ENCODE data around the gene ASIC2. TPM values are rescaled to one million over a fixed set of nuclear protein-coding genes. Genes with fewer than 3 reads are reported as not detected.

The ASIC2 gene
- total RNA-seq, 1 experiment from 2014 or later = not detected

- Histone ChIP-seq H3K9me3 (no peaks in the 10 kb centered on the region), H3K36me3 (ENCODE audit: control insufficient read depth, insufficient read depth, low read length) (no peaks in the 10 kb centered on the region), H3K27me3 (replicated peaks; ENCODE audit: control insufficient read depth, insufficient read depth, low read length) (peaks cover 2% of the 10 kb centered on the region; the same call in 1 of the 2 replicates), H3K4me3 (ENCODE audit: low read depth, low read length) (no peak overlapping the region), H3K4me1 (no peaks in the 10 kb centered on the region)
- peak in 1 of 2 experiments; percentile 30 for DNase-seq
- TF ChIP-seq, protein P1, sequence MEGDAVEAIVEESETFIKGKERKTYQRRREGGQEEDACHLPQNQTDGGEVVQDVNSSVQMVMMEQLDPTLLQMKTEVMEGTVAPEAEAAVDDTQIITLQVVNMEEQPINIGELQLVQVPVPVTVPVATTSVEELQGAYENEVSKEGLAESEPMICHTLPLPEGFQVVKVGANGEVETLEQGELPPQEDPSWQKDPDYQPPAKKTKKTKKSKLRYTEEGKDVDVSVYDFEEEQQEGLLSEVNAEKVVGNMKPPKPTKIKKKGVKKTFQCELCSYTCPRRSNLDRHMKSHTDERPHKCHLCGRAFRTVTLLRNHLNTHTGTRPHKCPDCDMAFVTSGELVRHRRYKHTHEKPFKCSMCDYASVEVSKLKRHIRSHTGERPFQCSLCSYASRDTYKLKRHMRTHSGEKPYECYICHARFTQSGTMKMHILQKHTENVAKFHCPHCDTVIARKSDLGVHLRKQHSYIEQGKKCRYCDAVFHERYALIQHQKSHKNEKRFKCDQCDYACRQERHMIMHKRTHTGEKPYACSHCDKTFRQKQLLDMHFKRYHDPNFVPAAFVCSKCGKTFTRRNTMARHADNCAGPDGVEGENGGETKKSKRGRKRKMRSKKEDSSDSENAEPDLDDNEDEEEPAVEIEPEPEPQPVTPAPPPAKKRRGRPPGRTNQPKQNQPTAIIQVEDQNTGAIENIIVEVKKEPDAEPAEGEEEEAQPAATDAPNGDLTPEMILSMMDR (IDR thresholded peaks at IDR 0.05; ENCODE audit: insufficient read depth in 1 of 2, low read depth in 1 of 2, low read length in 1 of 2, severe bottlenecking in 1 of 2, unreplicated experiment in 1 of 2) = peak; percentile 29 to 47
- Mint-ChIP-seq H3K27me3 (ENCODE audit: insufficient read depth, unreplicated experiment) (peaks cover 24% of the 10 kb centered on the region), H3K36me3 (ENCODE audit: insufficient read depth, unreplicated experiment) (no peaks in the 10 kb centered on the region), H3K27ac (ENCODE audit: unreplicated experiment) (no peak overlapping the region), H3K4me3 (ENCODE audit: unreplicated experiment) (no peak overlapping the region), H3K9me3 (ENCODE audit: unreplicated experiment) (no peaks in the 10 kb centered on the region), H3K4me1 (ENCODE audit: low read depth, unreplicated experiment) (no peaks in the 10 kb centered on the region)
- BruUV-seq (replicated peaks) = no TSS peak
- CTCF ChIA-PET = no interaction called here
- POLR2A ChIA-PET = no interaction called here
- intact Hi-C loops (cut with micrococcal nuclease; ENCODE audit: unreplicated experiment) = no loop called here
These were observed 42.5 kb upstream of the ASIC2 start for GRCh38 chr17:33335491-33336173.

DNA sequence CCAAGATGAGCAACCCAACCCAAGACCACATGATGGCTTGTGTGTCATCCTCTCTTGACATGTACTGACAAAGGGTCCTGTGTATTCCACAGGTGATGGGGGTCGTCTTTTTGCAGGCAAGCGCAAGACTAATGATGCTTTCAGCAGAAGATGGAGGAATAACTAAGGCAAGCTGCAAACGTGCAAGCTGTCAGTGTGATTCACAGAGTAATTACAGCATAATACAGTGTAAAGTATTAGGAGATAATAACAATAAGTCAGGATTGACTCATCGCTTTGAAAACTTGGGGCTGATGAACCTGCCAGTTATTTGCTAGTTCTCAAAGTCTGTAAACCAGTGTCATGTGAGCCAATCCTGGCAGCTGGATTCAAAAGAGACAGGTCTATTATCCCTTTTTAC lies 41.6 kb upstream of the ASIC2 start:
- intact Hi-C loops (cut with micrococcal nuclease; ENCODE audit: unreplicated experiment) = no loop called here
- no peaks in the 10 kb centered on the region for H3K9me3 Mint-ChIP-seq (ENCODE audit: unreplicated experiment)
- H3K4me1 ChIP-seq = no peaks in the 10 kb centered on the region
- H3K36me3 Mint-ChIP-seq (ENCODE audit: insufficient read depth, unreplicated experiment) = no peaks in the 10 kb centered on the region
- H3K27me3 ChIP-seq (replicated peaks; ENCODE audit: control insufficient read depth, insufficient read depth, low read length) = peaks cover 2% of the 10 kb centered on the region; the same call in 1 of the 2 replicates
- H3K4me3 ChIP-seq (ENCODE audit: low read depth, low read length) = no peak overlapping the region
- H3K27ac Mint-ChIP-seq (ENCODE audit: unreplicated experiment) = no peak overlapping the region
- TF ChIP-seq, protein P1 (IDR thresholded peaks at IDR 0.05; ENCODE audit: insufficient read depth in 1 of 2, low read depth in 1 of 2, low read length in 1 of 2, severe bottlenecking in 1 of 2, unreplicated experiment in 1 of 2) = no peak
- H3K4me3 Mint-ChIP-seq (ENCODE audit: unreplicated experiment) = no peak overlapping the region
- H3K9me3 ChIP-seq = no peaks in the 10 kb centered on the region
- no peaks in the 10 kb centered on the region for H3K4me1 Mint-ChIP-seq (ENCODE audit: low read depth, unreplicated experiment)
- H3K27me3 Mint-ChIP-seq (ENCODE audit: insufficient read depth, unreplicated experiment) = peaks cover 26% of the 10 kb centered on the region
- CTCF ChIA-PET = no interaction called here
- H3K36me3 ChIP-seq (ENCODE audit: control insufficient read depth, insufficient read depth, low read length) = no peaks in the 10 kb centered on the region
- POLR2A ChIA-PET = no interaction called here
- no TSS peak for BruUV-seq (replicated peaks)
- no peak for DNase-seq

GRCh38 chr17:33330877-33331276 lies 37.8 kb upstream of the ASIC2 start:
- no peaks in the 10 kb centered on the region for H3K9me3 ChIP-seq

More at GRCh38 chr17:33330877-33331276, 37.8 kb upstream of the ASIC2 start:
- Histone ChIP-seq H3K27me3 (replicated peaks; ENCODE audit: control insufficient read depth, insufficient read depth, low read length) (no peaks in the 10 kb centered on the region; the same call in 1 of the 2 replicates), H3K4me3 (ENCODE audit: low read depth, low read length) (no peak overlapping the region), H3K36me3 (ENCODE audit: control insufficient read depth, insufficient read depth, low read length) (no peaks in the 10 kb centered on the region), H3K4me1 (no peaks in the 10 kb centered on the region)
- intact Hi-C loops (cut with micrococcal nuclease; ENCODE audit: unreplicated experiment) = no loop called here
- ChIA-PET CTCF (no interaction called here), POLR2A (no interaction called here)
- H3K27me3 Mint-ChIP-seq (ENCODE audit: insufficient read depth, unreplicated experiment) = peaks cover 11% of the 10 kb centered on the region
- BruUV-seq (replicated peaks) = no TSS peak
- no peak for DNase-seq
- no peaks in the 10 kb centered on the region for H3K4me1 Mint-ChIP-seq (ENCODE audit: low read depth, unreplicated experiment)
- H3K27ac Mint-ChIP-seq (ENCODE audit: unreplicated experiment) = no peak overlapping the region
- no peaks in the 10 kb centered on the region for H3K36me3 Mint-ChIP-seq (ENCODE audit: insufficient read depth, unreplicated experiment)
- TF ChIP-seq, protein P1 (IDR thresholded peaks at IDR 0.05; ENCODE audit: insufficient read depth in 1 of 2, low read depth in 1 of 2, low read length in 1 of 2, severe bottlenecking in 1 of 2, unreplicated experiment in 1 of 2) = no peak
- H3K9me3 Mint-ChIP-seq (ENCODE audit: unreplicated experiment) = no peaks in the 10 kb centered on the region
- H3K4me3 Mint-ChIP-seq (ENCODE audit: unreplicated experiment) = no peak overlapping the region

Data from Caco-2 (cell line).